ENCODE measurements around the gene RPS6KA5. TPM values are rescaled to one million over a fixed set of nuclear protein-coding genes. Genes with fewer than 3 reads are reported as not detected.

The RPS6KA5 gene
- total RNA-seq, 1 experiment from 2014 or later = 3.8 TPM

- Histone ChIP-seq H2BK15ac (ENCODE audit: low read depth, low read length) (no peak overlapping the region), H3T11ph (ENCODE audit: low read length) (no peak overlapping the region), H3K9ac (ENCODE audit: extremely low read depth, insufficient read length, low read length) (no peak overlapping the region), H3K4me2 (ENCODE audit: insufficient read depth, insufficient read length, low read length) (no peak overlapping the region), H3K56ac (ENCODE audit: insufficient read length, low read depth, low read length) (no peak overlapping the region), H3K27ac (ENCODE audit: insufficient read length, low read depth, low read length) (no peak overlapping the region), H2BK20ac (ENCODE audit: low read depth, low read length, poor library complexity, severe bottlenecking) (no peak overlapping the region), H4K20me1 (ENCODE audit: control insufficient read depth, insufficient read depth, insufficient read length) (no peaks in the 10 kb centered on the region), H3K23me2 (ENCODE audit: insufficient read length, low read depth, low read length, poor library complexity, severe bottlenecking) (no peaks in the 10 kb centered on the region), H3K23ac (ENCODE audit: insufficient read length, low read depth, low read length) (no peak overlapping the region), H4K8ac (replicated peaks; ENCODE audit: insufficient read length, low read depth, low read length) (no peak overlapping the region), H3K79me1 (ENCODE audit: insufficient read depth, low read depth, low read length, poor library complexity, severe bottlenecking) (no peaks in the 10 kb centered on the region), H2AFZ (ENCODE audit: low read length) (no peak overlapping the region), H3K9me3 (ENCODE audit: control insufficient read depth, low read depth, low read length) (no peaks in the 10 kb centered on the region), H2BK12ac (ENCODE audit: insufficient read length, low read depth, low read length) (no peak overlapping the region), H3K4me1 (ENCODE audit: insufficient read depth, low read length) (no peaks in the 10 kb centered on the region), H4K91ac (ENCODE audit: insufficient read length, low read depth, low read length) (no peak overlapping the region), H3K27me3 (ENCODE audit: insufficient read depth, low read length) (no peaks in the 10 kb centered on the region), H3K18ac (ENCODE audit: insufficient read length, low read depth, low read length) (no peak overlapping the region), H2BK120ac (ENCODE audit: low read depth, low read length, poor library complexity, severe bottlenecking) (no peak overlapping the region), H3K14ac (ENCODE audit: insufficient read depth, low read length) (no peak overlapping the region), H2AK5ac (ENCODE audit: insufficient read length, low read length) (no peak overlapping the region), H3K79me2 (ENCODE audit: insufficient read depth, low read length) (no peaks in the 10 kb centered on the region), H4K5ac (ENCODE audit: insufficient read length, low read depth, low read length) (no peak overlapping the region), H3K4ac (ENCODE audit: low read depth, low read length) (no peak overlapping the region), H2BK5ac (ENCODE audit: insufficient read length, low read length) (no peak overlapping the region)
- Mint-ChIP-seq H3K27ac (no peak overlapping the region), H3K36me3 (ENCODE audit: insufficient read depth in 1 of 3, low read depth in 3 of 3) (no peaks in the 10 kb centered on the region), H3K27me3 (ENCODE audit: low read depth) (no peaks in the 10 kb centered on the region), H3K4me3 (no peak overlapping the region), H3K4me1 (peaks cover 4 to 5% of the 10 kb centered on the region in 2 experiments), H3K9me3 (0 out of 5 replicates have a peak, but pooled peaks cover 0 to 1% of the 10 kb centered on the region in 2 experiments)
- DNase-seq = no peak
- WGBS (ENCODE audit: extremely low coverage, insufficient read length, low lambda C conversion rate) = no CpG with 5 or more reads among the region's 5 CpGs
- no peak for TF ChIP-seq CTCF (conservative IDR thresholded peaks at IDR 0.05)
These were observed 15.1 kb upstream of the RPS6KA5 start for GRCh38 chr14:91075553-91075952.
